Ishikawa (cell line): Measurements from ENCODE around the gene OPCML.

Source experiments
- CEBPB ChIP-seq: IDR thresholded peaks from 2 replicates; pipeline ENCODE4 v1.6.1; 2012
- CREB1 ChIP-seq: IDR thresholded peaks from 2 replicates; pipeline ENCODE4 v1.6.1; 2012; ENCODE audit warnings: low read depth
- EGR1 ChIP-seq: IDR thresholded peaks from 2 replicates; pipeline ENCODE4 v1.6.1; 2012
- EP300 ChIP-seq: IDR thresholded peaks from 2 replicates; pipeline ENCODE4 v1.6.1; 2012; ENCODE audit warnings: borderline replicate concordance
- FOXM1 ChIP-seq: IDR thresholded peaks from 2 replicates; pipeline ENCODE4 v1.6.1; 2012; ENCODE audit warnings: low read depth, borderline replicate concordance
- MAX ChIP-seq: IDR thresholded peaks from 2 replicates; pipeline ENCODE4 v1.6.1; 2012
- NFIC ChIP-seq: IDR thresholded peaks from 2 replicates; pipeline ENCODE4 v1.6.1; 2012
- RAD21 ChIP-seq: IDR thresholded peaks from 2 replicates; pipeline ENCODE4 v1.6.1; 2012; ENCODE audit warnings: low read depth
- REST ChIP-seq: IDR thresholded peaks from 2 replicates; pipeline ENCODE4 v1.6.1; 2012; ENCODE audit warnings: low read depth, mild to moderate bottlenecking
- TAF1 ChIP-seq: IDR thresholded peaks from 2 replicates; pipeline ENCODE4 v1.6.1; 2012; ENCODE audit warnings: low read depth, mild to moderate bottlenecking
- TCF12 ChIP-seq: IDR thresholded peaks from 2 replicates; pipeline ENCODE4 v1.6.1; 2012; ENCODE audit warnings: low read depth
- TEAD4 ChIP-seq: IDR thresholded peaks from 2 replicates; pipeline ENCODE4 v1.6.1; 2012
- YY1 ChIP-seq: IDR thresholded peaks from 2 replicates; pipeline ENCODE4 v1.6.1; 2012; ENCODE audit warnings: low read depth
- ZBTB7A ChIP-seq: IDR thresholded peaks from 2 replicates; pipeline ENCODE4 v1.6.1; 2012; ENCODE audit warnings: low read depth
- TF ChIP-seq, protein P1 (sequence below): IDR thresholded peaks from 2 replicates; pipeline ENCODE4 v1.6.1; 2012

The OPCML gene

GRCh38 chr11:133107136-133107535 lies 425.2 kb downstream of the OPCML start:
- TF ChIP-seq NFIC = no peak
- TF ChIP-seq ZBTB7A = no peak
- no peak for TF ChIP-seq FOXM1

DNA sequence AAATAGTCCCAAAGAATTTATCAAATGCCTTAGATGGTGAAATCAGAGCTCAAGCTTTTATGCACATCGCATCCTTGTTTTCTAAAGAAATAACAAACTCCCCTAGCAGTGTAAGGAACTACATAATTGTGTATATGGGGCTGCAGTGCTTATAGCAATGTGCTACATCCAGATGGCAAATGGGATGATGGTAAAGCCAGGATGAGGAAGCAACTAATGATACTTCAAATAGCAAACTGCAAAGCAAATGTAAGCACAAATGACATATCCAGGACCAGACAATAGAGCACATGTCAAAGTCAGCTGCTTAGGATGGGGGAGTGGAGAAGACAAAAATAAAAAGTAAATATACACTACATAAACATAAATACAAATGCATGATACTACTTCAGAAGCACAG lies 425.9 kb downstream of the OPCML start:
- no peak for TF ChIP-seq REST
- TF ChIP-seq TCF12 = no peak
- no peak for TF ChIP-seq TAF1
- TF ChIP-seq EP300 = no peak
- TF ChIP-seq NFIC = no peak
- no peak for TF ChIP-seq RAD21
- no peak for TF ChIP-seq YY1
- TF ChIP-seq, protein P1, sequence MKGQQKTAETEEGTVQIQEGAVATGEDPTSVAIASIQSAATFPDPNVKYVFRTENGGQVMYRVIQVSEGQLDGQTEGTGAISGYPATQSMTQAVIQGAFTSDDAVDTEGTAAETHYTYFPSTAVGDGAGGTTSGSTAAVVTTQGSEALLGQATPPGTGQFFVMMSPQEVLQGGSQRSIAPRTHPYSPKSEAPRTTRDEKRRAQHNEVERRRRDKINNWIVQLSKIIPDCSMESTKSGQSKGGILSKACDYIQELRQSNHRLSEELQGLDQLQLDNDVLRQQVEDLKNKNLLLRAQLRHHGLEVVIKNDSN = no peak
- TF ChIP-seq EGR1 = no peak
- no peak for TF ChIP-seq TEAD4
- TF ChIP-seq FOXM1 = no peak
- TF ChIP-seq ZBTB7A = no peak

GRCh38 chr11:133104009-133104744 lies 428.1 kb downstream of the OPCML start:
- TF ChIP-seq ZBTB7A (no peak), REST (peak; percentile 45; the same call in 1 of the 2 replicates)

DNA sequence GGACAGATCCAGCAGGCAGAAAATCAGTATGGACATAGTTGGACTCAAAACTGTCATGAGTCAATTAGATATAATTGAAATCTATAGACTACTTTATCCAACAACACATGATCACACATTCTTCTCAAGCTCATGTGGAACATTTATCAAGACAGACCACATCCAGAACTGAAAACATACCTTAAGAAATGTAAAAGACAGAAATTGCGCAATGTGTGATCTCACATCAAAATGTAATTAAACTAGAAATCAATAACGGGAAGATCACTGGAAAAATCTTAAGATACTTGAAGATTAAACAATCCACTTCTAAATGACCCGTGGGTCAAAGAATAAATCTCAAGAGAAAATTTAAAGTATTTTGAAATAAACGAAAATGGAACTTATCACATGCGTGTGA lies 435.3 kb downstream of the OPCML start:
- TF ChIP-seq FOXM1 (no peak), CEBPB (peak; percentile 53; the same call in 1 of the 2 replicates)

DNA sequence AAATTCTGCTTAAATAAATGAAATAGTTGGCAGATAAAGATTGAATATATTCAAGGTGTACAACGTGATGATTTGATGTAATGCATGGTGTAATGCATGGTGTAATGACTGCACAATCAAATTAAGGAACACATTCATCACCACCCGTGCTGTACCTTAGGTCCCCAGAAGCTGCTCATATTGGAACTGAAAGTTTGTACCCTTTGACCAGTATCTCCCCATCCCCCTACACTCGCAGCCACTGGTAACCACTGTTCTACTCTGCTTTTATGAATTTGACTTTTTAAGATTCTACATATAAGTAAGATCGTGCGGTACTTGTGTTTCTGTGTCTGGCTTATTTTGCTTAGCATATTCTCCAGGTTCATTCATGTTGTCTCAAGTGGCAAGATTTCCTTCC lies 445.8 kb downstream of the OPCML start:
- TF ChIP-seq TEAD4 (no peak), ZBTB7A (no peak), EP300 (no peak), REST (no peak), FOXM1 (no peak), TAF1 (no peak), MAX (no peak), CREB1 (no peak), CEBPB (no peak), YY1 (no peak), TCF12 (no peak), RAD21 (no peak), EGR1 (no peak), NFIC (no peak)
- TF ChIP-seq, protein P1 = no peak
